HepG2 (cell line): Measurements from ENCODE around the gene FNDC4. TPM values are rescaled to one million over a fixed set of nuclear protein-coding genes. Genes with fewer than 3 reads are reported as not detected.

Experiments
- FOXA3 ChIP-seq: IDR thresholded peaks from 2 replicates; pipeline ENCODE4 v1.6.1; 2016; ENCODE audit warnings: missing genetic modification reagents, missing compliant biosample characterization
- GFI1 ChIP-seq: sonication (generic); formaldehyde crosslinking; IDR thresholded peaks from 2 replicates; pipeline ENCODE4 v1.5.0; 2020; ENCODE audit warnings: missing genetic modification reagents, mild to moderate bottlenecking, borderline replicate concordance
- HIVEP1 ChIP-seq: sonication (generic); formaldehyde crosslinking; IDR thresholded peaks from 2 replicates; pipeline ENCODE4 v1.4.0; 2020; ENCODE audit warnings: mild to moderate bottlenecking, missing genetic modification reagents
- JUN ChIP-seq: sonication (generic); formaldehyde crosslinking; IDR thresholded peaks from 2 replicates; pipeline ENCODE4 v1.4.0; 2020; ENCODE audit warnings: mild to moderate bottlenecking, missing genetic modification reagents
- MAFK ChIP-seq, 2 experiments: IDR thresholded peaks in 1 of 2; conservative IDR thresholded peaks in 1 of 2; 2 replicates each; pipeline ENCODE4 v1.6.1; 2011; ENCODE audit warnings: improper control_type of control experiment in 2 of 2, low read length in 2 of 2
- MED1 ChIP-seq: sonication (generic); formaldehyde crosslinking; IDR thresholded peaks from 2 replicates; pipeline ENCODE4 v1.4.0; 2020; ENCODE audit warnings: missing genetic modification reagents
- NR2F1 ChIP-seq, 2 experiments: fragments of 450-650 bp in 1 of 2; formaldehyde crosslinking in 1 of 2; IDR thresholded peaks; 2 replicates each; pipeline versions ENCODE4 v1.5.0 to v1.6.1; 2016 to 2020; ENCODE audit warnings: mild to moderate bottlenecking in 1 of 2, missing compliant biosample characterization in 1 of 2, missing genetic modification reagents in 1 of 2, moderate library complexity in 1 of 2
- PITX1 ChIP-seq: sonication (generic); formaldehyde crosslinking; IDR thresholded peaks from 2 replicates; pipeline ENCODE4 v1.5.1; 2020; ENCODE audit warnings: mild to moderate bottlenecking, missing genetic modification reagents
- RARA ChIP-seq: IDR thresholded peaks from 2 replicates; pipeline ENCODE4 v1.6.1; 2016; ENCODE audit warnings: missing genetic modification reagents, missing compliant biosample characterization
- SMAD3 ChIP-seq: sonication (generic); formaldehyde crosslinking; IDR thresholded peaks from 2 replicates; pipeline ENCODE4 v1.4.0; 2020; ENCODE audit warnings: missing genetic modification reagents
- SNAI1 ChIP-seq: sonication (generic); formaldehyde crosslinking; IDR thresholded peaks from 2 replicates; pipeline ENCODE4 v1.5.0; 2020; ENCODE audit warnings: mild to moderate bottlenecking, missing genetic modification reagents, borderline replicate concordance
- YEATS4 ChIP-seq: sonication (generic); formaldehyde crosslinking; IDR thresholded peaks from 2 replicates; pipeline ENCODE4 v1.4.0; 2020; ENCODE audit warnings: missing genetic modification reagents, borderline replicate concordance
- ZEB1 ChIP-seq: IDR thresholded peaks from 2 replicates; pipeline ENCODE4 v1.6.1; 2012; ENCODE audit warnings: mild to moderate bottlenecking, low read depth, inconsistent platforms; ENCODE audit not compliant: insufficient replicate concordance
- ZFX ChIP-seq: sonication (generic); formaldehyde crosslinking; IDR thresholded peaks from 2 replicates; pipeline ENCODE4 v1.4.0; 2020; ENCODE audit warnings: mild to moderate bottlenecking, low read depth, missing genetic modification reagents, moderate library complexity
- ZKSCAN1 ChIP-seq: fragments of 150-350 bp; IDR thresholded peaks from 2 replicates; pipeline ENCODE4 v1.6.1; 2014; ENCODE audit warnings: low read length
- ZMYM3 ChIP-seq: sonication (generic); formaldehyde crosslinking; IDR thresholded peaks from 2 replicates; pipeline ENCODE4 v1.5.1; 2020; ENCODE audit warnings: mild to moderate bottlenecking, missing genetic modification reagents
- ZSCAN31 ChIP-seq: sonication (generic); formaldehyde crosslinking; IDR thresholded peaks from 2 replicates; pipeline ENCODE4 v1.5.0; 2020; ENCODE audit warnings: low read depth, mild to moderate bottlenecking, missing genetic modification reagents
- polyA plus RNA-seq, 8 experiments: library from polyadenylated mRNA; depleted of rRNA in 3 of 8; stranded (reverse) in 7 of 8; unstranded in 1 of 8; fragments of >200 nt; fragmentation: Illumina TruSeq in 4 of 8; extraction: Trizol in 4 of 8; gene quantifications; 2 replicates each; pipeline versions ENCODE4 v1.2.1 to v1.2.3, GENCODE V29; 2011 to 2016; ENCODE audit warnings: low read depth in 4 of 8, missing spikeins in 1 of 8, mixed read lengths in 1 of 8; ENCODE audit not compliant: insufficient read depth in 1 of 8
- total RNA-seq, 5 experiments: library from RNA; depleted of rRNA; stranded (reverse); fragments of >200 nt; fragmentation: Illumina TruSeq; extraction: Trizol; gene quantifications; 2 replicates each; pipeline ENCODE4 v1.2.3, GENCODE V29; 2016; ENCODE audit warnings: low read depth in 1 of 5
- TF ChIP-seq, protein P1 (sequence below): IDR thresholded peaks from 2 replicates; pipeline ENCODE4 v1.6.1; 2016; ENCODE audit warnings: mild to moderate bottlenecking
- TF ChIP-seq, protein P2 (sequence below): sonication (generic); formaldehyde crosslinking; IDR thresholded peaks from 2 replicates; pipeline ENCODE4 v1.4.0; 2020; ENCODE audit warnings: missing genetic modification reagents
- TF ChIP-seq, protein P3 (sequence below): sonication (generic); formaldehyde crosslinking; IDR thresholded peaks from 2 replicates; pipeline ENCODE4 v1.4.0; 2020; ENCODE audit warnings: missing genetic modification reagents
- TF ChIP-seq, protein P4 (sequence below): sonication (generic); formaldehyde crosslinking; IDR thresholded peaks from 2 replicates; pipeline ENCODE4 v1.4.0; 2020; ENCODE audit warnings: mild to moderate bottlenecking, missing genetic modification reagents, borderline replicate concordance

FNDC4 gene
- total and polyA plus RNA-seq, 2 of the 13 experiments (the other 11 are each of a cell fraction or from before 2014, with no cell fraction given), result 9.0 to 17.4 TPM

DNA sequence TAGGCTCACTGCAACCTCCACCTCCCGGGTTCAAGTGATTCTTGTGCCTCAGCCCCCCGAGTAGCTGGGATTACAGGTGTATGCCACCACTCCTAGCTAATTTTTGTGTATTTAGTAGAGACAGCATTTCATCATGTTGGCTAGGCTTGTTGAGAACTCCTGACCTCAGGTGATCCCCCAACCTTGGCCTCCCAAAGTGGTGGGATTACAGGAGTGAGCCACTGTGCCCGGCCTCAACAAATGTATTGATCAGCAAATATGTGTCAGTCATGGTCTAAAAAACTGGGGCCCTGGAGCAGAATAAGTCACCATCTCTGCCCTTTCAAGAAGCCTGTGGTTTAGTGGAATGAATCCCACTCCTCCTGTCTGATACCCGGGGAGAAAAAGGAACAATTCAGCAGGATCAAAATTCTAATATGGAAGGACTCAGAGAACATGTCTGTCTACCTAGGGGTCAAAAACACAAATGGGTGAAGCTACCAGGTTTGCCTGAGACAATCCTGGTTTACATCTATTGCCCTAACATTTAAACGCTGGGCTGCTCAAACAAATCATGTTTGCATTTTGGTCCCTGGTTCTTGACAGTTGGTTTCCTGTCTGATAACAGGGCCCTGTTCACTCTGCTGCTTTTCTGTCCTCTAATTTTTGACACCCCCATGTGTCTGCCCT lies 23.2 kb upstream of the FNDC4 start (continued):
- TF ChIP-seq HIVEP1 (CRISPR knock-in tag) (peak; percentile 28; the same call in 1 of the 2 replicates), MAFK (conservative IDR thresholded peaks at IDR 0.05 in 1 of 2, IDR thresholded peaks at IDR 0.05 in 1 of 2; ENCODE audit: low read length in 2 of 2) (peak; percentile 38 to 56; a peak in 2 of 4 replicates), SNAI1 (CRISPR knock-in tag) (0 out of 2 replicates have a peak, but pooled peaks have one; percentile 53), SMAD3 (CRISPR knock-in tag) (0 out of 2 replicates have a peak, but pooled peaks have one; percentile 34), ZFX (CRISPR knock-in tag) (peak; percentile 29; the same call in 1 of the 2 replicates), RARA (peak; percentile 61), YEATS4 (CRISPR knock-in tag) (no peak), ZMYM3 (CRISPR knock-in tag) (0 out of 2 replicates have a peak, but pooled peaks have one; percentile 23), ZSCAN31 (CRISPR knock-in tag) (0 out of 2 replicates have a peak, but pooled peaks have one; percentile 40), ZKSCAN1 (no peak), FOXA3 (CRISPR knock-in tag) (peak; percentile 35), GFI1 (0 out of 2 replicates have a peak, but pooled peaks have one; percentile 46), MED1 (CRISPR knock-in tag) (peak; percentile 49; the same call in 1 of the 2 replicates), JUN (no peak), PITX1 (CRISPR knock-in tag) (peak; percentile 96), ZEB1 (peak; percentile 44), NR2F1 (CRISPR knock-in tag; IDR thresholded peaks at IDR 0.05) (peak in 1 of 2 experiments; percentile 23; a peak in 1 of 4 replicates)
- TF ChIP-seq, protein P1, sequence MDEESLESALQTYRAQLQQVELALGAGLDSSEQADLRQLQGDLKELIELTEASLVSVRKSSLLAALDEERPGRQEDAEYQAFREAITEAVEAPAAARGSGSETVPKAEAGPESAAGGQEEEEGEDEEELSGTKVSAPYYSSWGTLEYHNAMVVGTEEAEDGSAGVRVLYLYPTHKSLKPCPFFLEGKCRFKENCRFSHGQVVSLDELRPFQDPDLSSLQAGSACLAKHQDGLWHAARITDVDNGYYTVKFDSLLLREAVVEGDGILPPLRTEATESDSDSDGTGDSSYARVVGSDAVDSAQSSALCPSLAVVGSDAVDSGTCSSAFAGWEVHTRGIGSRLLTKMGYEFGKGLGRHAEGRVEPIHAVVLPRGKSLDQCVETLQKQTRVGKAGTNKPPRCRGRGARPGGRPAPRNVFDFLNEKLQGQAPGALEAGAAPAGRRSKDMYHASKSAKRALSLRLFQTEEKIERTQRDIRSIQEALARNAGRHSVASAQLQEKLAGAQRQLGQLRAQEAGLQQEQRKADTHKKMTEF, result peak; percentile 40; the same call in 1 of the 2 replicates
- TF ChIP-seq, protein P2, sequence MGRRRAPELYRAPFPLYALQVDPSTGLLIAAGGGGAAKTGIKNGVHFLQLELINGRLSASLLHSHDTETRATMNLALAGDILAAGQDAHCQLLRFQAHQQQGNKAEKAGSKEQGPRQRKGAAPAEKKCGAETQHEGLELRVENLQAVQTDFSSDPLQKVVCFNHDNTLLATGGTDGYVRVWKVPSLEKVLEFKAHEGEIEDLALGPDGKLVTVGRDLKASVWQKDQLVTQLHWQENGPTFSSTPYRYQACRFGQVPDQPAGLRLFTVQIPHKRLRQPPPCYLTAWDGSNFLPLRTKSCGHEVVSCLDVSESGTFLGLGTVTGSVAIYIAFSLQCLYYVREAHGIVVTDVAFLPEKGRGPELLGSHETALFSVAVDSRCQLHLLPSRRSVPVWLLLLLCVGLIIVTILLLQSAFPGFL, result no peak
- TF ChIP-seq, protein P3, sequence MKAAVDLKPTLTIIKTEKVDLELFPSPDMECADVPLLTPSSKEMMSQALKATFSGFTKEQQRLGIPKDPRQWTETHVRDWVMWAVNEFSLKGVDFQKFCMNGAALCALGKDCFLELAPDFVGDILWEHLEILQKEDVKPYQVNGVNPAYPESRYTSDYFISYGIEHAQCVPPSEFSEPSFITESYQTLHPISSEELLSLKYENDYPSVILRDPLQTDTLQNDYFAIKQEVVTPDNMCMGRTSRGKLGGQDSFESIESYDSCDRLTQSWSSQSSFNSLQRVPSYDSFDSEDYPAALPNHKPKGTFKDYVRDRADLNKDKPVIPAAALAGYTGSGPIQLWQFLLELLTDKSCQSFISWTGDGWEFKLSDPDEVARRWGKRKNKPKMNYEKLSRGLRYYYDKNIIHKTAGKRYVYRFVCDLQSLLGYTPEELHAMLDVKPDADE, result no peak
- TF ChIP-seq, protein P4, sequence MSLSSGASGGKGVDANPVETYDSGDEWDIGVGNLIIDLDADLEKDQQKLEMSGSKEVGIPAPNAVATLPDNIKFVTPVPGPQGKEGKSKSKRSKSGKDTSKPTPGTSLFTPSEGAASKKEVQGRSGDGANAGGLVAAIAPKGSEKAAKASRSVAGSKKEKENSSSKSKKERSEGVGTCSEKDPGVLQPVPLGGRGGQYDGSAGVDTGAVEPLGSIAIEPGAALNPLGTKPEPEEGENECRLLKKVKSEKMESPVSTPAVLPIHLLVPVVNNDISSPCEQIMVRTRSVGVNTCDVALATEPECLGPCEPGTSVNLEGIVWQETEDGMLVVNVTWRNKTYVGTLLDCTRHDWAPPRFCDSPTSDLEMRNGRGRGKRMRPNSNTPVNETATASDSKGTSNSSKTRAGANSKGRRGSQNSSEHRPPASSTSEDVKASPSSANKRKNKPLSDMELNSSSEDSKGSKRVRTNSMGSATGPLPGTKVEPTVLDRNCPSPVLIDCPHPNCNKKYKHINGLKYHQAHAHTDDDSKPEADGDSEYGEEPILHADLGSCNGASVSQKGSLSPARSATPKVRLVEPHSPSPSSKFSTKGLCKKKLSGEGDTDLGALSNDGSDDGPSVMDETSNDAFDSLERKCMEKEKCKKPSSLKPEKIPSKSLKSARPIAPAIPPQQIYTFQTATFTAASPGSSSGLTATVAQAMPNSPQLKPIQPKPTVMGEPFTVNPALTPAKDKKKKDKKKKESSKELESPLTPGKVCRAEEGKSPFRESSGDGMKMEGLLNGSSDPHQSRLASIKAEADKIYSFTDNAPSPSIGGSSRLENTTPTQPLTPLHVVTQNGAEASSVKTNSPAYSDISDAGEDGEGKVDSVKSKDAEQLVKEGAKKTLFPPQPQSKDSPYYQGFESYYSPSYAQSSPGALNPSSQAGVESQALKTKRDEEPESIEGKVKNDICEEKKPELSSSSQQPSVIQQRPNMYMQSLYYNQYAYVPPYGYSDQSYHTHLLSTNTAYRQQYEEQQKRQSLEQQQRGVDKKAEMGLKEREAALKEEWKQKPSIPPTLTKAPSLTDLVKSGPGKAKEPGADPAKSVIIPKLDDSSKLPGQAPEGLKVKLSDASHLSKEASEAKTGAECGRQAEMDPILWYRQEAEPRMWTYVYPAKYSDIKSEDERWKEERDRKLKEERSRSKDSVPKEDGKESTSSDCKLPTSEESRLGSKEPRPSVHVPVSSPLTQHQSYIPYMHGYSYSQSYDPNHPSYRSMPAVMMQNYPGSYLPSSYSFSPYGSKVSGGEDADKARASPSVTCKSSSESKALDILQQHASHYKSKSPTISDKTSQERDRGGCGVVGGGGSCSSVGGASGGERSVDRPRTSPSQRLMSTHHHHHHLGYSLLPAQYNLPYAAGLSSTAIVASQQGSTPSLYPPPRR, result peak; percentile 85
